HS-27A (cell line): ENCODE measurements around the gene CRYL1.

Source experiments
- DNase-seq: peaks from one replicate; pipeline ENCODE4 v3.0.0-alpha.2; 2012; ENCODE audit warnings: low read depth, missing footprints

The CRYL1 gene

DNA sequence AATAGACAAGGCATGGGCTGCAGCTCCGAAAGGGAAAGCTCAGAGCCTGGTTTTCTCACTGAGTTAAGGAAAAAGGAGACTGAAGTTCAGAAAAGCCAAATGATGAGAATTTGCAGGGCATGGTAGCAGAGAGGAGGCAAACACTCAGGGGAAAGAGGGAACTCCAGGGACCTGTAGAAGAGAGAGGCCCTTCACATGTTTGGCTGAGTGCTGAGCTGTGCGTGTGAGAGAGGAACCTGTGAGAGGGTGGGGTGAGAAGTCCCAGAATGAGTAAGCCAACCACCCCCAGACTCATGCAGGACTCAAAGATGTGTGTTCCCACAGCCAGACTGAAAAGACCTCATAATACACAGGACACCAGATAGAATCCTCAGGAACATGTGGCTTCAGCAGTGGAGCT lies 2.8 kb upstream of the CRYL1 start:
- no peak for DNase-seq

DNA sequence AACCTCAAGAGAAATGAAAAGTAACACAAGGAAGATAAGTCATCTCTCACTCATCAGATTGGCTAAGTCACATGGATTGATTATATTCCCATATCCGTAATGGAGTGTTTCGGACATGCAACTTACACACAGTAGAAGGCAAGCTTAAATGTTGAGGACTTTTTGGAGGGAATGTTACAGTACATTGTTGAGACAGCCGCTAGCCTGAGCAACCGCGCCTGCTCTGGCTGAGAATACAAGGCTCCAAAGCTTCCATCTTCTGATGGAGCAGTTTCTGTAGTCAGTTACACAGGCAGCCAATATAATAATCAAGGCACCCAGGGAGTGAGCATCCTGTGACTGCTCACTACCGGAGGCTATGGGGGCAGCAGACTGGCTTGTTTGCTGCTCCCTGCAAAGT lies 1.0 kb upstream of the CRYL1 start:
- DNase-seq = no peak

DNA sequence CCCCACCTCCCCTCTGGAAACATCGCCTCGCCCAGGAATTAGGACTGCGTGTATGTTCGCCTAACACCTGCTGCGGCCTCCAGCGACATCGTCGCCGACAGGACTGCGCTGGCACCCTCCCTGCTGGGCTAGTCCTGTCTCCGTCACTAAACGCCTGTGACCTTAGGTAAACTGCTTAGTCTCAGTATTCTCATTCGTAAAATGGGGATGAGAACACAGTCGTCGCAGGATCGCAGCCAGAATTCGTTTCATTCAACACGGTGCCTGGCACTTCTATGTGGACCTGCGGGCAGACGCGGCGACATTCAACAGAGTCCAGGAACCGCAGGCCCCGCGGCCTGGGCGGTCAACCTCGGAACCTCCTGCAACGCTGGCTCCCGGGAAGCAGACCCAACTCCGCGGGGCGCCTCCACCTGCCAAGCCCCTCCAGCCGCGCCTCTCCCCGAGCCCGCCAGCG lies 485 bp downstream of the CRYL1 start:
- DNase-seq = no peak

DNA sequence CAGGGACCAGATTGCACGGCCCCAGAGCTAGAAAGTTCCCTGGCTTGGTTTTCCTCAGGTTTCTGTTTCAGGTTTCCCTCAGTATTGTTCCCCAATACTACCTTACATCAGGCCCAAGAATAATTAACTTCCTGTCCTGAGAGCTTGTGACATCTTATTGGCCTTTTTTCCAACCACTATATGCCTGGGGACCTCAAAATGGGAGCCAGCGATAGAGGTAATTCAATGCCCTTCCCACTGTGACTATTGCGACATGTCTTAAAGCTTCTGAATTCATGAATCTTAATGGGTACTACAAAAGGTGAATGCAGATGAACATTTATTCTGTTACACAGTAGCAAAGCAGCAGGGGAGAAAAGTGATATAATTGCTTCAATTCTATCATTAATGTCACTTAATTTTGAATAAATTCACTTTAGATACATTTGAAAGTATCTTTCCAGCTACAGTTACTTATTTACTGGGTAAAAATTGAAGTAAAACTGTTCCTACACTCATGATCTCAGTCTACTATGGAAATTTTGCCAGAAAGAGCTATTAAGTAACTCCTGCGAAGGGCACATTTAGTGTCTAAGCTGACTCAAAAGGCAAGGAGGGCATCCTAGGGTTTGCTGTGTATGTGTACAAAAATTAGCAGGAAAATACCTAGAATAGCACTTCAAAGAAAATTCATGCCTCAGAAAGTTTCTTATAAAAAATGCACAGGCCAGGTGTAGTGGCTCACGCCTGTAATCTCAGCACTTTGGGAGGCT lies 4.1 kb downstream of the CRYL1 start:
- no peak for DNase-seq

DNA sequence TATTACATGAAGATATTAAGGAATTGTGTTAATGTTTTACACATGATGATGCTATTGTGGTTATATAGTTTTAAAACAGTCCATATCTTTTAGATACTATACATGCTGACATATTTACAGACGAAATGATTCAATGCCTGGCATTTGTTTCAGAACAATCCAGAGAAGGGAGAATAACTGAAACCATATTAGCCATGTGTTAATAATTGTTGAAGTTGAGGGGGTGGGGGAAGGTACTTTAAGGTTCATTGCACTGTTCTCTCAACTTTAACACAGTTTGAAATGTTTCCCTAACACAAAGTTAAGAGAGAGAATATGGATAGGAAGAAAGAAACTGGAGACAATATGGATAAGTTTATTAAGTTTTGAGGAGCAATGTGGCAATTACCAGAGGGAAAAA lies 5.8 kb downstream of the CRYL1 start:
- no peak for DNase-seq

DNA sequence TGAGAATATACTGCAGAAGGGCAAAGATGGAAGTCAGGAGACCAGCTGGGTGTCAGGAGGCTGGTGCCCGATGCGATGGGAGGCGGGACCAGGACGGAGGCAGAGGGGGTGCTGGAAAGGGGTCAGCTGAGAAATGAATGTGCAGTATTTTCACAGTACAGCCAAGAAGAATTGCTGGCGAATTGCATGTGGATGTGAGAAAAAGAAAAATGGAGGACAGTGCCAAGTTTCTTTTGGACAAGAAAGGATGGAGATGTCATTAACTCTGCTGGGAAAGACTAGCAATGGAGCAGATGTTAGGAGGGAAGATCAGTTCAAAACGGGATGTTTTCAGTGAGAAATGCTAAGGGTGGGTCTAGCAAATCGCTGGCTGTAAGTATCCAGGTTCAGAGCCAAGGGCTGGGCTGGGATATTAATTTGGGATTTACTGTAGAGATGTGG lies 7.0 kb downstream of the CRYL1 start:
- no peak for DNase-seq

DNA sequence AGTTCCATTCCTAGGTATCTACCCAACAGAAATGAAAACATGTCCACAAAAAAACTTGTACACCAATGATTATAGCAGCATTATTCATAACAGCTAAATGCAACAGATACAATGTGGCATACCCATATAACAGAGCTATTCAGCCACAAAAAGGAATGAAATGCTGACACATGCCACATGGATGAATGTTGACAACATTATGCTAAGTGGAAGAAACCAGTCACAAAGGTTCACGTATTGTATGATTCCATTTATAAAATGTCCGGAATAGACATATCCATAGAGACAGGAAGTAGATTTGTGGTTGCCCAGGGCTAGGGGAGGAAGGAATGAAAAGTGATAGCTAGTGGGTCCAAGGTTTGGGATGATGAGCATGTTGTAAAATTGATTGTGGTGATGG lies 10.8 kb downstream of the CRYL1 start:
- DNase-seq = no peak

DNA sequence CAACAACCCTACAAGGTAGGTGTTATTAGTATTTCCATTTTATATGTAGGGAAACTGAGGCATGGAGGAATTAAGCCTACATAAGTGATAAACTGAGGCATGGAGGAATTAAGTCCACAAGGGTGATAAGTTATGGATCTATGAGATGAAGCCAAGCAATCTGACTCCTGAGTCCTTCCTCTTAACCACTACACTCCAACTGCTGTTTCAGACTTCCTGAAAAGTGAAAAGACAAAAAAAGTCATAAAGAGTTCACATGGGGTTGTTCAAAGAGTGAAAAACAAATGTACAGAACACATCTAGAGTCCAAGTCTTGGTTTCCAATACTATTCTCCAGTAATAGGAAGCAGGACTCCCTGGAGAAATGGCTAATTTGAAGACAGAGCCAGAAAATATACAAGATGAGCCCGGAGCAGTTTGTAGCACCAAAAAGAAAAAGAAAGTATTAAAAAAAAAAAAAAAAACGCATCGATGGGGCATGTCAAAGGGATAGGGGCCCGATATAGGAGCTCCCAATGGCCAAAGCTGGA lies 12.1 kb downstream of the CRYL1 start:
- no peak for DNase-seq

DNA sequence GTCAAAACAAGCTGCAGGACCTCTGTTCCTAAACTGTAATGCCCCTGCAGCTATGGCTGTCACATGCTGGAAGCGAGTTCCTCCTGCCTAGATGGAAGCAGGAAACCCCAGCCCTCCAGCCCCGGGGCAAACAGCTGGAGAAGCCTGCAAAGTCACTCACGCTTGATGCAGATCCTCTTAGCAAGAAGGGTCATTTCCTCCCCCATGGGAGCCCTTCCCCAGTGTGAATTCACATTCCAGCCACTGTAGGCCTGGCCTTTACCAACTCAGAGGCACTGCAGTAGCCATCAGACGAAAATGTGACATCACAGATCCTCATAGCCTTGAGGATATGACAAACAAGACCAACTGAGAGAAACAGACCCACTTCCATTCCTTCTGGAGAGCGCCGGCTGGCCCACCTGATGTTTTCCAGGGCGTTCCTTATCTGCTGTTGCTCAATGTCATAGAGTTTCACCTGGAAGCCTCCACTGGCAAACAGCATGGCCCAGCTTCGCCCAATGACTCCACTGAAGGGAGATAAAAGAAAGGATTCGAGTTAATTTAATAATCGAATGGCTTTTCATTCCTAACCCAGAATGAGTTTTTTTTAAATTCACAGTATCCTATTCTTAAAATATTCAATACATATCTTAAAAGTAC lies 13.5 kb downstream of the CRYL1 start:
- DNase-seq = no peak

DNA sequence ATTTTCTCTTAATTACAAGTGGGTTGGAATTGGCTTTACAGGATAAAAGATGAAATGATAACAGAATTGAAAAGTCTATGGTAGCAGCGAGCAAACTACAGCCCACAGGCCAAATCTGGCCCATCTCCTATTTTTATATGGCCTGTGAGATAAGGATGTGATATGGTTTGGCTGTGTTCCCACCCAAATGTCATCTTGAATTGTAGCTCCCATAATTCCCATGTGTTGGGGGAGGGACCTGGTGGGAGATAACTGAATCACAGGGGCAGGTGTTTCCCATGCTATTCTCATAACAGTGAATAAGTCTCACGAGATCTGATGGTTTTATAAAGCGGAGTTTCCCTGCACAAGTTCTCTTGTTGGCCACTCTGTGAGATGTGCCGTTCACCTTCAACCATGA lies 19.0 kb downstream of the CRYL1 start:
- no peak for DNase-seq

DNA sequence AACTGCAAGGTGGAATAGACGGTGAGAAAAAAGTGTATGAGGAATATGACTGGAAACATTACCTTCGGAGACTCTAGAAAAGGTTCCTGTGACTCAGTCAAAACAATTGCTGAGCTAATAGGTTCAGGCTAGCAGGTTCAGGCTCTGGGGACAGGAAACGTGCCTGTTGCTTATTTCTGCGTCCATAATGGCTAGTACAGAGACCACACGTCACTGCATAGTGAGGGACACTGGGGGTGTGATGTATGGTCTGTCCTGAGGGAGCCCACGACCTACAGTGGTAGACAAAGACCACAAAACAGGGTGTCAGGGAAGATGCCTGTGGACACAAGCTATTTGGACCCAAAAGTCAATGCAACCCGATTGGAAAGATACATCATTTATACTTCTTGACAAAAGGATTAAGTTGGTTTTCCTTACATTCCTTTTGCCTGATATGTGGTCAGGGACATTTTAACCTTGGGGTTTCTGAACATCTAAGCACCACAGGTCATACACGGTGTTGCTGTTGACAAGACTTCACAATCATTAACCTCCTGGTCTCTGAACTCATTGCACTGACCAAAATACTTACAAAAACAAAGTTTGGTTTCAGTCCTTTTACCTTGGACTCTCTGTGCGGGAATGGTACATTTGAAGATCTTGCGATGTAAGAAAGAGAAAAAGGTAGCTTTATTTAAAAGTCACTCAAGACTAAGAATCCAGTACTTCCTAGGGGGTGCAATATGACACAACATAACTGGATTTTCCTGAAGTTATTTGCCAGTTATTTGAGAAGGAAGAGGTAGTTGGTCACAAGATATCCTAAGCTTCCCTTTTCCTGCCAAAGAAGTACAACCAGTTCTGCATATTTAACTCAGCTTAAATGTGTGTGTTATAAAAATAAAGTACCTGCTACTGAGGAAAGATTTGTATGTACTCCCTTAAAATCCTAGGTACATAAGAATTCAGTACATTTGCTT lies 20.0 kb downstream of the CRYL1 start:
- DNase-seq = no peak

DNA sequence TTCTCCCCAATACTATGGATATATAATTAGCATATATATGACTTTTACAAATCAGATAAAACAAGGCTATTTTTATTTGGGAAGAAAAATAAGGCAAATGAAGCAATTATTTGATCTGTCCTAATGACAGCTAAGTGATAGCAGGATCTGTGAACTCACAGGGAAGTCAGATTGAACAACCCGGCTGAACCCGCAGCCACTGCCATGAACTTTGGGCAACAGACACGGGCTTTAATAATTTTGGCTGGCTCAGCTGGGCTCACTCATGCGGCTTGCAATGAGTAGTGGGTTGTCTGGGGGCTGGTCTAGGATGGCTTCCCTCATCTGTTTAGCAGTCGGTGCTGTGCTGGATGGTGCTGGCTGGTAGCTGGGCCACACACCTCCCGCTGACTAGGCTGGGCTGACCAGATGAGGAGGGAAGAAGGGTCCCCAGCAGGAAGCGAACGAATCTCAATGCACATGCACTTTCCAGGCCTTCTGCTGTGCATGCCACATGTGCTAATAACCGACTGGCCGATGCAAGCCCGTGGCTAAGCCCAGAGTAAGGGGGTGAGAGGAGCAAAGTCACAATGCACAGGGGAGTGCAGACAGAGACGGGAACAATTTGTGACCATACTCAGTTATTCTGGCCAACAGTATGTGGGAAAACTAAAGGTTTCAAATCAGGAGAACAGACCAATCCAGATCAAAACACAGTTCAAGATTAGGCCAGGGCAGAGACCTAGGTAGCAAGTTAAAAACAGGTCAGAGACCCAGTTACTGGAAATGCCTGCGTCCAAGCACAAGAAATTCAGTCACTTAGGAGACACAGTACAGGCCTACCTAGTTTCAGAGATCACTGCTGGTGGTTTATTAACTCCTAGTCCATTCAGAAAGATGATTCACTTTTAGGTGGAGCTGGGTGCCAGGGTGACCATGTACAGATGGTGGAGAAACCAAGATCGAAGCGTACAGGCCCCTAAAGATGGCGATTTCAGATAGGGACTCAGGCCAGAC lies 22.3 kb downstream of the CRYL1 start:
- no peak for DNase-seq

DNA sequence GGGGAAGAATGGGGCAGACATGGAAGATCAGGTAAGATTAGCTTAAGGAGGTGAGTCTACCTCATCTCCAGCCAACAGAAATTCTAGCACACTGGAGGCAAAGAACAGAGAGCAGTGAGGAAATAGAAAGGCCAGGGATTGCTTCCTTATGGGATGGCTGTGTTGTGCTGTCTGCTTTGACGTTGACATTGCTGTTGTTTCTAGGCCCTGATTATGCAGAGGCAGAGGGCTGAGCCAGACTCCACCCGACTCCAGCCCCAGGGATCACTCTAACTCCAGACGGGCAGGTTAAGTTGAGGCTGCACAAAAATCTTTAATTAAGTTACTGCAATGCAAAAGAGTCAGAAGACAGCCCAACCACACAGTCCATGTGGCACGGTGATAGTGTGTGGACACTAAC lies 24.1 kb downstream of the CRYL1 start:
- no peak for DNase-seq

DNA sequence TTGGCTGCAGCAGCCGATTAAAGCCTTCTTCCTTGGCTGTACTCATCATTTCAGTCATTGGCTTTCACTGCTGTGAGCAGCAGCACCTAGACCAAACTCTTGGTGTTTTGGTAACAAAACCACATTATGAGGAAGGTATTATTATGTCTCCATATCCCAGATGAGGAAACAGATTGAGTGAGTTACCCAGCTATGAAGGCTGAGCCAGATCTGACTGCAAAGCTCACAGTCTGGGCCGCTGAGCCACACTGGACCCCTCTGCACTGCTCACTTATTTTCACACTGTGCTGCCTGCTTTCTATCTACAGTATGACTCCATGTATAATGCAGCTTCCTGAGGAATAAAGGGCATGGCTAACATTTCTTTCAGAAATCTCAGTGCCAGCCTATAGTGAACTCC lies 24.5 kb downstream of the CRYL1 start:
- DNase-seq = no peak

DNA sequence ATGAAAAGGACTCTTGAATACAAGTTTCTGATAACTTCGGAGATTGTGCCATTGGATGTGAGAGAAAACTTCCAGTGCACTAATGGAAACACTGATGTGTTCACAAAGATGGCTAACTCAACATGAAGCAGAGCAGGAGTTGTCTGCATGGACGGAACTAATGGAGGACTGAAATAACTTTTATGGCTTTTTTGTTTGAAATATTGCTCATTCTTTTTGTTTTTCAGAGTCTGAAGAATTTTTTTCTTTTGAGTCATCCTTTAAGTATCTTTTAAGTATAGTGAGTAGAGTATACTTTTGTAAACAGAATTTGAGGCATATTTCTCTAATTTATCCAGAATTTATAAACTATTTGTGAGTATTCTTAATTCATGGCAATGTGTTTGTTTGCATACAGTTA lies 25.7 kb downstream of the CRYL1 start:
- DNase-seq = no peak

DNA sequence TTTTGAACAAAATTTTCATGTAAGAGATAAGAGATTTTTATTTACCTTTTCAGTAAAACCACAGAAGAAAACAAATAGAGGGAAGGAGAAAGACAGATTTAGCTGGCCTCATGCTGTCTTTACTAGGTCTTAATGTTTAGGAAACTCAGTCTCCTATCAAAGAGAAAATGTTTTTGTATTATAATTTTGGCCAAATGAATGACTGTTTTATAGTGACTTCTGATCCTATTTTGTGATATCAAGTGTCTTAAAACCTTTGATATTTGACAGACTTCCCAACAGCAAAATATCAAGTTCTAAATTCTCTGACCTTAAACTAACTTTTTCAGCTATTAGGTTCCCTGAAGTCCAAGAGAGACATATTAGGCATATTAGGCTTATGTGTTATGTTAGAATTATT lies 27.0 kb downstream of the CRYL1 start:
- DNase-seq = no peak

DNA sequence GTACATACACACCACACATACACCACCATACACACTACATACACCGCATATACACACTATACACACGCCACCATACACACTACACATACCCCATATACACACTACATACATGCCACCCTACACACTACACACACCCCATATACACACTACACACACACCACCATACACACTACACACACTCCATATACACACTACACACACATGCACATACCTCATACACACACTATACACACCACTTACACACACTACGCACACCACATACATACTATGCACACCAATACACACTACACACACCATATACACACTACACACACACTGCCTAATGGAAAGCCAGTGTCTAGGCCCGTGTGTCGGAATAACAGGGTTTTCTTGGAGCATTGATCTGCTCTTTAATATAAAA lies 27.5 kb downstream of the CRYL1 start:
- DNase-seq = no peak

DNA sequence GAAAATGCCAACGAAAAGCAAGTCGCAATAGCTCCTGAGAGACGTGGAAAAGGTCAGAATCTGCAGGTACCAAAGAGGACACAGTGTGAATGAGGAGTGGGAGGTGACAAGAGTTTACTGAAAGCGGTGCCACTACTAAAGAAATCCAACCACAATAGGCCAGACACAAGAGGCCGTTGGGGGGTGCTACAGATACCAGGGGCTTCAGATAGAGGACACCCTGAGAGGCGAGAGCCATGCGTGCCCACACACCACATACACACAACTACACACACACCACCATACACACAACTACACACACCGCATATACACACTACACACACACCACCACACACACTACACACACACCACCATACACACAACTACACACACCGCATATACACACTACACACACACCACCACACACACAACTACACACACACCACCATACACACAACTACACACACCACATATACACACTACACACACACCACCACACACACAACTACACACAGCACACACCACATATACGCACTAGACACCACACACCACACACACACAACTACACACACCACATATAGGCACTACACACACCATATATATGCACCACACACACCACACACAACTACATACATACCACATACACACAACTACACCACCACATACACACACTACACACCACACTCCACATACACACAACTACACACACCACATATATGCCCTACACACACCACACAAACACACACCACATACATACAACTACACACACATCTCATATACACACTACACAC lies 28.5 kb downstream of the CRYL1 start:
- no peak for DNase-seq

DNA sequence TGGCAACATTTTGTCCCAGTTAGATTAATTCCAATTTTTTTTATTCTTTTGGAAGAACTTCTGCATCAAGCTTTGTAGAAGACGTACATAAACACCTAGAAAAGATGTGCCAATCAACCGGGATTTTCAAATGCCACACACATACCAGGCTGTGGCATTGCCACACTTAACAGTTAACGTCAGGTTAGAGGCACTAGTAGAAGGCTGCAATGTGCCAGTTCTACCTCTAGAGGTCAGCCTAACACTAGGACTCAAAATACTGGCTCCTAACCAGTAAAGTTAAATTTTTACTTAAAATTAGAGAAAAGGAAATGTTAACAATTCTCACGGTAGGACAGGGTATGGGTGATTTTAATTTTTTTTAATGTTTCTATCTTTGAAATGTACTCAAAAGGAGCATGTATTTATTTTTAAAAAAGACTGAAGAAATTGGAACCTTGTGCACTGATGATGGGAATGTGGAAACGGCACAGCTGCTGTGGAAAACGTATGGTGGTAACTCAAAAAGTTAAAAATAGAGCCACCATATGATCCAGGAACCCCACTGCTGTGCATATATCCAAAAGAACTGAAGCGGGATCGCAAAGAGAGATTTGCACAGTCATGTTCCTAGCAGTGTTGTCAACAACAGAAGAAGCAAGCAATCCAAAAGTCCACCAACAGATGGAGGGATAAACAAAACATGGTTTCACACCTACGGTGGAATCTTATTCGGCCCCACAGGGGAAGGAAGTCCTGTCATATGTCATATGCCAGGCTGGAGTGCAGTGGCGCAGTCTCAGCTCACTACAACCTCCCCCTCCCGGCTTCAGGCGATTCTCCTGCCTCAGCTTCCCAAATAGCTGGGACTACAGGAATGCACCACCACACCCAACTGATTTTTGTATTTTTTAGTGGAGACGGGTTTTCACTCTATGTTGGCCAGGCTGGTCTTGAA lies 30.3 kb downstream of the CRYL1 start:
- no peak for DNase-seq
